Stimulated activated naive CD4-positive, alpha-beta T cell treated with Interleukin-2 at 50 U/mL for 16 hours (primary cell): ENCODE measurements around the gene HSPA12B.
A peak's percentile ranks its signal among the peaks of the same experiment; 100 is the strongest.

Source experiments
- DNase-seq: peaks from one replicate; lab custom pipeline; 2025; lab: John Stamatoyannopoulos, UW

The HSPA12B gene

GRCh38 chr20:3705491-3705969, 27.0 kb upstream of the HSPA12B start:
- no peak for DNase-seq

- DNase-seq, result no peak
These were observed 26.3 kb upstream of the HSPA12B start for GRCh38 chr20:3705970-3706739.

- no peak for DNase-seq
These were observed 25.5 kb upstream of the HSPA12B start for GRCh38 chr20:3706774-3707507.

- no peak for DNase-seq
These were observed 25.0 kb upstream of the HSPA12B start for GRCh38 chr20:3707508-3707899.

DNA sequence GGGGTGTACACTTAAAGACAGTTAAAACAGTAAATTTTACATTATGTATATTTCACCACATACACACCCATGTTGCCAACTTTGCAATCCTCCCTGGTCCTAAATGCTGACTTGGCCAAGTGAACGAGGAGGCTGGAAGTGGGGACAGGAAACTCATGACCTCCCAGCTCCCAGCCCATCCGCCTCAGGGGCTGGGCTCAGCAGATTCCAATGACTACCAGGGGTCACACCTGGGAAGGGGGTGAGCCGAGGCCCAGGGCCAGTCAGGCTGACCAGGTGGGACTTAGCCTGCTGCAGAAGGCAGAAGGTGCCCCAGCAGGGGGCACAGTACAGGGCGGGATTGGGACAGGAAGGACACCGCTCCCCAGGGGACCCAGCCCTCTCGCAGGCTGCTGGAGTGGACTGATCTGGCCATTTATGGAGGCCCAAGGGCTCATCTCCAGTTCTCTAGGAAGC, 22.4 kb upstream of the HSPA12B start:
- DNase-seq, result no peak

DNA sequence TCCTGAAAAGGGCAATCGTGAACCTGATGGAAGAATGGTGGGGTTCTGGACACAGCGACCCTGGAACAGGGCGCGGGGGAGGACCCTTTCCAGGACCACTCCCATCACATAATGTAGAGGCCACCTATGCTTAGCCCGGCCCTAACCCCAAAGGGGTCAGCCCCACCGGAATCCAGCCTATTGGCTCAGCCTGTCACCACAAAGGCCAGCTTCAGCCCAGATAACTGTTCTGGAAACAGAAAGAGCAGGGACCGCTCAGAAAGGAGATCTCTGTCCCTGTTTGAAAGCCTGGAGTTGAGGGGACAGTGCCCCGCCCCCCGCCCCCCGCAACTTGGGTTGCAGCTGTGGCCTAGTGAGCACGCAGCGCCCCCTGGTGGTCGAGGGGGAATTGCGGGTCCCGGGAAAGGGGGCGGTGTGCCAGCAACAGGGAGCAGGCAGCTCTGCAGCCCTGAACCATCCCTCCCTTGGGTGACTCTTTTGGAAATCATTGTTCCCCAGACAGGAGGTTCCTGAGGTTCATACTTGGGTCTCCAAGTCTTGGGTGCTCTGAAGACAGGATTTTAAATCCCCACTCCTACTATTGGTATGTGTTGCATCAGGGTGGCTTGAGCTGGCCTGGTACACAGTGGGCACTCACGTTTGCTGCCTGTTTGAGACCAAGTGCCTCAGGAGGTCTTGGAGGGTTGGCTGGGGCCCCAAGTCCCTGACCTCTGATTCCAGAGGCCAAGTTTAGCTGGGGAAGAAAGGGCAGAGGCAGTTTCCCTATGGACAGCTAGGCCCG, 21.6 kb upstream of the HSPA12B start:
- DNase-seq, result peak; percentile 60

GRCh38 chr20:3711484-3711941, 21.0 kb upstream of the HSPA12B start:
- no peak for DNase-seq

DNA sequence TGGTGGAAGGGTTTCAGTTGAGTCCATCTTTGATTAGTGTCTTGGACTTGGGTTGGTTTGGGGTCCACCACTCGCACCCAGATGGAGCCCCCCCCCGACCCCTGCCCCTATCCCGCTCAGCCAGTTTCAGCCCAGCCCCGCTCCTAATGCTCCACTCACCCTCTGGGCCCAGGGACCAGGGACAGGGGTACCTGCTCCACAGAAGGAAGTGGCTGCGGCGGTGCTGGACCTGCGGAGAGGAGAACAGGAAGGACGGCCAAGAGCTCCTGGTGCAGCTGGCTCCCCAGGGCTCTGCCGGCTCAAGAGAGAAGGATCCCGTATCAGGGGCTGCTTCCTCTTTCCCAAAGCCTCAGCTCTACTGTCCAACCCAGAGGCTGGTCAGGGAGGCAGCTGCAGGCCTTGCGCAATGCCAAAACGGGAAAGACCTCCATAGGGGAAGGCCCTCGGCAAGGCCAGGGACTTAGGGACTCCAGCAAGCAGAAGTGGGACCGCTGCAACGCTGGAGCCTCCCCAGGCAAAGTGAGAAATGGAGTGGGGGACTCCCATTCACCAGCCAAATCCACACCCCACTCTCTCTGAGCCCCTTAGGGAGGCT, 20.1 kb upstream of the HSPA12B start, which contains the start of gene SIGLEC1:
Gene SIGLEC1 (minus strand): TSS at position 322 of the 595 bp plus-strand sequence. CDS start 5,472 bp downstream, outside the sequence.
- DNase-seq, result no peak

GRCh38 chr20:3714092-3714491, 18.4 kb upstream of the HSPA12B start:
- DNase-seq, result no peak

DNA sequence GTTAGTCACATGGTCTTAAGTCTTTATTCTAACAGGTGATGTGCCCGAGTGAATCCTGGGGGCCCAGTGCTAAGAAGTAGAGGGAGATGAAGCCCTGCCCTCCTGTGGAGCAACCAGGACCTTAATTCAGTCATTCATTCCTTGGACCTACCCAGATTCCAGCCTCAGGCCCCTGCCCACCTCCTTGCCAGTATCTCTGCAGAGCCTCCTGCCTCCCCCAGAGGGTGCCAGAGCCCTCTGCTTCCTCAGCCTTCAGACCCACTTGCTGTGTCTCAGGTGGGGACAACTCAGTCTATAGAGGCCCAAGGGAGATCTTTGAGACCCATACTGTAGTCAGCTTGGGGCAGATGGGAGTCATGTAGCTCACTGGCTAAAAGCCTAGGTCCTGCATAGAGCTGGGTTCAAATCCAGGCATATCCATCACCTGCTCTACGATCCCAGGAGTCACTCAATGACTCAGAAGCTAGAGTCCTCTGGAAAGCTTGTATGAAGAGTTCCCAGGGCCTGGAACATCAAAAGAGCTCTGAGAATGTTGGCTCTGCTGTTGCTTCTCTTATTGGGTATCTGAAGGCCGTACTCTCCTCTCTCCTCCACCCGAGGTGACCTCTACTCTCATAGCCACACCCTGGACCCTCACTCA, 16.2 kb upstream of the HSPA12B start:
- no peak for DNase-seq

DNA sequence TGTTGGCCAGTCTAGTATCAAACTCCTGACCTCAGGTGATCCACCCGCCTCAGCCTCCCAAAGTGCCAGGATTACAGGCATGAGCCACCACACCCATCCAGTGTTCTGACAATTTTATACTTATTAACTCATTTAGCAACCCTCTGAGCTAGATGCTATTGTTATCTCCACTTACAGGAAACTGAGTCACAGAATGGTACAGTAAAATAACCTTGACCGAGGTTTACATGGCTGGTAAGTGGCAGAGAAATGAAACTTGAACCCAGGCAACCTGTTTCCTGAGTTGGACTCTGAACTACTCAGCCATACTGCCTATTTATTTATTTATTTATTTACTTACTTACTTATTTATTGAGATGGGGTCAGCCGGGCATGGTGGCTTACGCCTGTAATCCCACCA, 13.4 kb upstream of the HSPA12B start:
- no peak for DNase-seq

DNA sequence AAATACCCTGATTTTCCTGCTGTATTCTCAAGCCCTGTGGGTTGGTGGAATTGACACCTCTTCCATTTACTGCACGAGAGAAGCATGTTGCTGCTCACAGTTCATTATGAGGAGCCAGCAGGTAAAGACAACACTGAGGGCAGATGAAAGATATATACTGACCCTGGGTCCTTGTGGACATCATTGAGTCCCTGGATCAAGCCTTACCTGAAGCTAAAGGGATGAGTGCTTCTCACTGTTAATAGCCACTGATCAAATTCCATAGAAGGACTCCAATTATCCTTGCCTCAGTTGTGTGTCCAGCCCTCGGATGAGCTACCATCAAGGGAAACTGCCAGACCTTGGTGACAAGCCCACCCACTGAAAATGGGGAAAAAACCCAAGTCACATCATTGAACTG, 12.4 kb upstream of the HSPA12B start:
- no peak for DNase-seq

DNA sequence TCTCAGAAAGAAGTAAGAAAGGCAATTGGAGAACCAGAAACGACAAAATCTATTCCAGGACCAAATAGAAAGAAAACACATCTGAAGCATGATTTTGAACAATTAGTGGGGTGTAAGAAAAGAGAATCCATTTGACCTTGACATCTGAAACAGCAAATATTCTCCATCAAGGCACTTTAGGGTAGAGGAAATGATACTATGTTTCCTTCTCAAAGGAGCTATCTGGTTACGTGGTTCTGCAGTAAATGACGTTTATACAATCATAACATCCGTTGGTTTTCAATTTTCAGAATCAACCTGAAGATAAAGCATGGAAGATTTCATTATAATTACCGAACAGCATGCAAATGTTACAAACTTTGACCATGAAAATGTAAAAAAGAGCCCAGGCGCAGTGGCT, 11.9 kb upstream of the HSPA12B start:
- DNase-seq, result no peak

DNA sequence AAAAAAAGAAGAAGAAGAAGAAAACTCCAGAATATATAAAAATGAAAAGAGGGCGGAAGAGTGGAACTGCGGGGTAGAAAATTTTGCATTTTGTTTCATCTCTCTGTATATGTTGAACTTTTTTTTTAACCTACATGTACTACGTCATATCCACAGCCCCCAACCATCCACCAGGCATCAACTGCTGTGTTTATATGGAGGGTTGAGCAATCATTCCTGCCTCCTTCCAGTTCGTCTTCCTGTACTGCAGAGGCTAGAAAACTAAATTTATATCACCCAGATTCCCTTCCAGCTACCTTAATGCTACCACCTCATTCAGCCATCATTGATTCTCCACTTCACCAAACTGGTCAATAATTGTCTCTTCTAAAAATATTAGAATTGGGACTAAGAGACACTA, 10.6 kb upstream of the HSPA12B start:
- DNase-seq, result no peak

- no peak for DNase-seq
These were observed 9.2 kb upstream of the HSPA12B start for GRCh38 chr20:3723284-3723683.

GRCh38 chr20:3724356-3724755, 8.1 kb upstream of the HSPA12B start:
- DNase-seq, result no peak

DNA sequence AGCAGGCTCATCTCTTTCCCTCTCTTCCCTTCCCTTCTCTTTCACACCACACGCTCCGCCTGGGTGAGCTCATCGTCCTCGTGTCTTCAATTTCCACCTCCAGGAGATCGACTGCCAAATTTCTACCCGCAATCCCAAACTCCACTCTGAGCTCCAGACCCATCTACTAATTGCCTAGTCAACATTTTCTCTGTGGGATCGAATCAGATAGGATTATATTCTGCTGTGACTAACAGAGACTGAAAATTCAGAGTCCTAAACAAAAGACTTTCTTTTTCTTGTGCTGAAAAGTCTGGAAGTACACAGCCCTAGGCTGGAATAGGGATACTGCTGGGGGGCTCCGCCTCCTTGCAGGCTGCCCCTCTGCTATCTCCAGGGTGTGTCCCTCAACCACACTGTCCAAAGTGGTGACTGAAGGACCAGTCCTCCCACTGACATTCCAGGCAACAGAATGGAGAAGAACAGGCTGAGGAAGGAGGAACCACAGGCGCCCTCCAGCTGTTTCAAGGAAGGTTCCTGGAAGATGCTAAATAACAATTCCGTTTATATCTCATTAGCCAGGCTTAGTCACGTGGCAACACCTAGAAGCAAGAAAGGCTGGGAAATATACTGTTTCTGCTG, 5.0 kb upstream of the HSPA12B start:
- DNase-seq, result no peak

GRCh38 chr20:3728354-3728753, 4.1 kb upstream of the HSPA12B start:
- no peak for DNase-seq

GRCh38 chr20:3728876-3729275, 3.6 kb upstream of the HSPA12B start:
- DNase-seq, result no peak

DNA sequence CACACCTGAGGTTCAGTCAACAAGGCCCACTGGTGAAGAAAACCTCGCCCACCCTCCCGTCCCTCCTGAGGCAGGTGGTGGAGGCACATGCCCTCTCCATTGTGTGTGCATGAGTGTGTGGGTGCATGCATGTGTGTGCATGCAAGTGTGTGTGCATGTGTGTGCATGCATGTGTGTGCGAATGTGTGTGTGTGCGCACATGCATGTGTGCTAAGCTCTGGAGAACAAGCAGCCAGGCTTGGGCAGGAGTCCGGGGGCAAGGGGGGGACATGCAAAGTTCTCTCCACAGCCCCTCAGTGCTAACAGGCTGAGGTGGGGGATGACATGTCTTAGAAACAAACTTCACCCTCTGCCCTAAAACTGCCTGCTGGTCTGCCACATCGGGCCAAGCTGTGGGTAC, 3.1 kb upstream of the HSPA12B start:
- DNase-seq, result no peak
